Skin epidermis (tissue), 12 donors: Measurements from ENCODE around the gene GRM2.
"Not testable (repeated sequence)": the region's sequence is repeated elsewhere in the genome, so short reads cannot be mapped to it uniquely, and the experiment has no call there.

Experiments used
- H3K27ac ChIP-seq, 21 experiments: fragments of 200-600 bp; sonication (generic) in 11 of 21; one replicate each; pipeline ENCODE4 v1.5.0; 2020; ENCODE audit warnings: mild to moderate bottlenecking in 3 of 21, inconsistent platforms in 2 of 21, moderate library complexity in 2 of 21
- H3K4me3 ChIP-seq, 7 experiments: fragments of 200-600 bp; sonication (generic) in 2 of 7; one replicate each; pipeline ENCODE4 v1.5.0; 2020; ENCODE audit warnings: inconsistent platforms in 2 of 7, mild to moderate bottlenecking in 2 of 7, moderate library complexity in 1 of 7

The GRM2 gene

GRCh38 chr3:51753763-51754750 lies 47.2 kb downstream of the GRM2 start:
- H3K4me3 ChIP-seq, H3K27ac ChIP-seq: not testable (repeated sequence)

- H3K27ac ChIP-seq, result no peak overlapping the region
- no peak overlapping the region for H3K4me3 ChIP-seq
Observed at GRCh38 chr3:51759203-51759602, 52.3 kb downstream of the GRM2 start.
